HFFc6 (cell line): ENCODE data around the gene FAM234B. TPM values are rescaled to one million over a fixed set of nuclear protein-coding genes. Genes with fewer than 3 reads are reported as not detected.

Experiments used
- DNase-seq: peaks from one replicate; pipeline ENCODE4 v3.0.0-alpha.2; 2018
- H3K27ac Mint-ChIP-seq: 2 replicates; pipeline ENCODE4 v1.8.0; 2020; ENCODE audit warnings: mild to moderate bottlenecking, mixed read lengths
- H3K27me3 Mint-ChIP-seq: 2 replicates; pipeline ENCODE4 v1.8.0; 2021; ENCODE audit warnings: mild to moderate bottlenecking, moderate library complexity, mixed read lengths; ENCODE audit not compliant: insufficient read depth
- H3K36me3 Mint-ChIP-seq: 2 replicates; pipeline ENCODE4 v1.8.0; 2021; ENCODE audit warnings: low read depth, mixed read lengths
- H3K4me1 Mint-ChIP-seq: 2 replicates; pipeline ENCODE4 v1.8.0; 2020; ENCODE audit warnings: low read depth, mixed read lengths
- H3K4me3 Mint-ChIP-seq: 2 replicates; pipeline ENCODE4 v1.8.0; 2020; ENCODE audit warnings: mild to moderate bottlenecking, moderate library complexity, mixed read lengths
- H3K9me3 Mint-ChIP-seq: 2 replicates; pipeline ENCODE4 v1.8.0; 2020; ENCODE audit warnings: mild to moderate bottlenecking, mixed read lengths
- total RNA-seq, 6 experiments: library from RNA; stranded (reverse); fragmentation: NEBNext Ultra II Directional; extraction: Animal tissue kit (Norgen Biotek cat#: 25700); gene quantifications; 2 replicates in 1 of 6; 3 replicates in 5 of 6; pipeline ENCODE4 v1.2.3, GENCODE V29; 2021
- TF ChIP-seq, protein P1 (sequence below): fragments of 200-600 bp; sonication (generic); IDR thresholded peaks from 2 replicates; pipeline ENCODE4 v1.5.0; 2021; ENCODE audit warnings: antibody characterized with exemption, mild to moderate bottlenecking

The FAM234B gene
- total RNA-seq, 6 experiments from 2014 or later = 3.0 to 4.6 (median 3.7) TPM

DNA sequence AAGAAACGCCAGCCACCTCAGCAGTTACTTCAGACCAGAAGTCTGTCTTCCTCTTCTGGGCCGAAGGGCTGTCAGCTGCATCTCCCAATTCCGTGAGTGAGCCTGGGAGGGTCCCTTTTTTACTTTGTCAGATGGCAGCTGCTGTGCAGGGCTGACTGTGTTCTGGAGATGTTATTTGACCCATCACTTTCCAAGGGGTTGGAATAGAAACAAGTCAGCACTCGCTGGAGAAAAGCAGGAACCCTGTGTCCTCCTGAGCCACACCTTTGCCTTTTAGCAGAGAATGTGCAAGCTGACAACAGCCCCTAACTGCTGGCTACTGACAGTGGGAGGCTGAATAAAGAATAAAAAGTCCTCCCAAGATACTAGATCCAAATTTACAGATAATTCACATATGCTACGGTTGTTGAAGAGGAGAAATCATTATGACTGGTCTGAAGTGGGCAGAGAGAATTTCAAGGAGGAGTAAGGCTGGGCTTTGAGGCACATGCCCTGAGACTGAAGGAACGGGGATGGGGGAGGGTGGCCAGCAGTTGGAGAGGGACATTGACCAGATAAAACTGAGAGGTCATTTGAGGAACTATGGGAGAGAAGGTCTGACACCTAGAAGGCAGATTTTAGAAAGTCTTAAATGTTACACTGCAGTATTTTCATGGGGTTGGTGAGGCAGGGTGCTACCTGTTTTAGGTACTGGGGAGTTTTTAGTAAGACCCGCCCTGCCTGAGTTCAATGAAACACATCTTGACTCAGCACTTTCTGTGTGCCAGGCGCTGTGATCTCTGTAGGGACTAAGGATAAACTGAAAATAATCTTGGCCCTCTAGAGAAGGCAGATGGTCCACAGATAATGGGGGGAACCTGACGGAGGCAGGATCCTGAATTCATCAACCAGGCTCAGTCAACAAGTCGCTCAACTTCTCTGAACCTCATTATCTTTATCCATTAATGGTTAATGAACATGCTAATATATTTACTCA is 27.4 kb downstream of the FAM234B start:
- Mint-ChIP-seq H3K4me1 (peaks cover 34% of the 10 kb centered on the region), H3K36me3 (peaks cover 14% of the 10 kb centered on the region; the same call in 1 of the 2 replicates), H3K27ac (no peak overlapping the region), H3K9me3 (no peaks in the 10 kb centered on the region), H3K27me3 (no peaks in the 10 kb centered on the region; the same call in 1 of the 2 replicates), H3K4me3 (no peak overlapping the region)
- TF ChIP-seq, protein P1, sequence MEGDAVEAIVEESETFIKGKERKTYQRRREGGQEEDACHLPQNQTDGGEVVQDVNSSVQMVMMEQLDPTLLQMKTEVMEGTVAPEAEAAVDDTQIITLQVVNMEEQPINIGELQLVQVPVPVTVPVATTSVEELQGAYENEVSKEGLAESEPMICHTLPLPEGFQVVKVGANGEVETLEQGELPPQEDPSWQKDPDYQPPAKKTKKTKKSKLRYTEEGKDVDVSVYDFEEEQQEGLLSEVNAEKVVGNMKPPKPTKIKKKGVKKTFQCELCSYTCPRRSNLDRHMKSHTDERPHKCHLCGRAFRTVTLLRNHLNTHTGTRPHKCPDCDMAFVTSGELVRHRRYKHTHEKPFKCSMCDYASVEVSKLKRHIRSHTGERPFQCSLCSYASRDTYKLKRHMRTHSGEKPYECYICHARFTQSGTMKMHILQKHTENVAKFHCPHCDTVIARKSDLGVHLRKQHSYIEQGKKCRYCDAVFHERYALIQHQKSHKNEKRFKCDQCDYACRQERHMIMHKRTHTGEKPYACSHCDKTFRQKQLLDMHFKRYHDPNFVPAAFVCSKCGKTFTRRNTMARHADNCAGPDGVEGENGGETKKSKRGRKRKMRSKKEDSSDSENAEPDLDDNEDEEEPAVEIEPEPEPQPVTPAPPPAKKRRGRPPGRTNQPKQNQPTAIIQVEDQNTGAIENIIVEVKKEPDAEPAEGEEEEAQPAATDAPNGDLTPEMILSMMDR = no peak
- no peak for DNase-seq

- Mint-ChIP-seq H3K36me3 (peaks cover 11% of the 10 kb centered on the region; the same call in 1 of the 2 replicates), H3K27me3 (no peaks in the 10 kb centered on the region; the same call in 1 of the 2 replicates), H3K4me1 (peaks cover 34% of the 10 kb centered on the region), H3K4me3 (no peak overlapping the region), H3K9me3 (no peaks in the 10 kb centered on the region), H3K27ac (no peak overlapping the region)
- TF ChIP-seq, protein P1 = no peak
- DNase-seq = no peak
Observed at GRCh38 chr12:13073173-13073572, 29.0 kb downstream of the FAM234B start.

DNA sequence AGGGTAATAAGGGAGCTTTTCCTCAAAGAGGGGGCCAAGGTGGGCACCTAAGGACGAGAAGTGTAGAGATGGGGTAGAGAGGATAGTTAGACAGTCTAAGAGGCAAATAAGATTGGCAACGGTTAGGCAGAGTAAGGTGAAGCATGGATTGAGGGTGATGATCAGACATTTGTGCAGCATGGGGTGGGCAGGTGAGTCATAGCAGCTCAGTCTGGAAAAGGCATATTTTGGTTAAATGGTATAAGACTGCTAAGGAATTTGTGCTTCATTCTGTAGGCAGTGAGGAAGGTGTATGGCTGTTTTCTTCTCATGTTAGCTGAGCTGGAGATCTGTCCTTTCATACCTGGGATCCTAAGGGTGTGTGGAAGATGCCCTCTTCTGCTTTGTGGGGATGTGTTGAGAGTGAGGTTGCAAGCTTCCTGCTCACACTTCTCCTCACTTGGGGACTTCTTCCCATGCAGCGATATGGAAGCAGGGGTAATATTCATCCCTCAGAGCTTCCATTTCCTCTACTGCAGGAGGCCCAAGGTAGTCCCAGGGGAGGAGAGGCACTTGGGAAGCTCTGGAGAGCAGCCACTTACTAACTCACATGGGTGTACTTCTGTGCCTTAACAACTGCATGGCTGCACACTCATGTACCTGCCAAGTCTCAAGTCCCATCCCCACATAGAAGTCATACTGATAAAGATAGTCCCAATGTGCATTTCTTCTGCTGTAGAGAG is 30.4 kb downstream of the FAM234B start:
- DNase-seq = no peak
- Mint-ChIP-seq H3K4me1 (peaks cover 34% of the 10 kb centered on the region), H3K4me3 (no peak overlapping the region; the same call in 1 of the 2 replicates), H3K9me3 (no peaks in the 10 kb centered on the region), H3K36me3 (peaks cover 11% of the 10 kb centered on the region; the same call in 1 of the 2 replicates), H3K27ac (peak overlapping the region; percentile 48), H3K27me3 (no peaks in the 10 kb centered on the region; the same call in 1 of the 2 replicates)
- TF ChIP-seq, protein P1 = no peak

GRCh38 chr12:13075118-13075480 is 30.9 kb downstream of the FAM234B start:
- H3K4me1 Mint-ChIP-seq = peaks cover 34% of the 10 kb centered on the region

More at GRCh38 chr12:13075118-13075480, 30.9 kb downstream of the FAM234B start:
- H3K36me3 Mint-ChIP-seq = peaks cover 11% of the 10 kb centered on the region; the same call in 1 of the 2 replicates
- H3K27me3 Mint-ChIP-seq = no peaks in the 10 kb centered on the region; the same call in 1 of the 2 replicates
- H3K4me3 Mint-ChIP-seq = no peak overlapping the region
- DNase-seq = no peak
- TF ChIP-seq, protein P1 = no peak
- no peaks in the 10 kb centered on the region for H3K9me3 Mint-ChIP-seq
- H3K27ac Mint-ChIP-seq = peak overlapping the region; percentile 31; the same call in 1 of the 2 replicates
